ENCODE measurements around the gene CLDN5. TPM values are rescaled to one million over a fixed set of nuclear protein-coding genes. Genes with fewer than 3 reads are reported as not detected.
A peak's percentile ranks its signal among the peaks of the same experiment; 100 is the strongest.

The CLDN5 gene
- total RNA-seq, 1 donor from 2014 or later, result 213 TPM

GRCh38 chr22:19546680-19547079, 22.5 kb upstream of the CLDN5 start:
- Histone ChIP-seq H3K36me3 (no peaks in the 10 kb centered on the region), H3K4me1 (peaks cover 13% of the 10 kb centered on the region), H3K27ac (no peak overlapping the region), H3K9me3 (no peaks in the 10 kb centered on the region), H3K27me3 (ENCODE audit: low read depth) (no peaks in the 10 kb centered on the region), H3K4me3 (no peak overlapping the region)
- ATAC-seq, result no peak
- intact Hi-C loops (cut with DNase I), result no loop called here
- TF ChIP-seq CTCF (IDR thresholded peaks at IDR 0.05), result no peak
- no peak for DNase-seq

- no peaks in the 10 kb centered on the region for H3K36me3 ChIP-seq
- no peaks in the 10 kb centered on the region for H3K27me3 ChIP-seq (ENCODE audit: low read depth)
- H3K9me3 ChIP-seq, result no peaks in the 10 kb centered on the region
- intact Hi-C loops (cut with DNase I), result no loop called here
- ATAC-seq (no peak), DNase-seq (no peak)
- peaks cover 13% of the 10 kb centered on the region for H3K4me1 ChIP-seq
- H3K4me3 ChIP-seq, result no peak overlapping the region
- no peak for TF ChIP-seq CTCF (IDR thresholded peaks at IDR 0.05)
- no peak overlapping the region for H3K27ac ChIP-seq
Measured at GRCh38 chr22:19545935-19546207, 21.7 kb upstream of the CLDN5 start.

- Histone ChIP-seq H3K36me3 (no peaks in the 10 kb centered on the region), H3K9me3 (no peaks in the 10 kb centered on the region), H3K4me1 (peaks cover 13% of the 10 kb centered on the region), H3K27ac (peak overlapping the region; percentile 36), H3K4me3 (no peak overlapping the region), H3K27me3 (ENCODE audit: low read depth) (no peaks in the 10 kb centered on the region)
- no peak for TF ChIP-seq CTCF (IDR thresholded peaks at IDR 0.05)
- peak; percentile 56 for DNase-seq
- ATAC-seq, result peak; percentile 73 to 80
- intact Hi-C loops (cut with DNase I), result no loop called here
Measured at GRCh38 chr22:19543970-19544708, 19.9 kb upstream of the CLDN5 start.

- intact Hi-C loops (cut with DNase I), result no loop called here
- Histone ChIP-seq H3K4me3 (no peak overlapping the region), H3K27ac (no peak overlapping the region), H3K4me1 (peaks cover 13% of the 10 kb centered on the region), H3K9me3 (no peaks in the 10 kb centered on the region), H3K36me3 (no peaks in the 10 kb centered on the region), H3K27me3 (ENCODE audit: low read depth) (no peaks in the 10 kb centered on the region)
- no peak for TF ChIP-seq CTCF (IDR thresholded peaks at IDR 0.05)
- no peak for ATAC-seq
- no peak for DNase-seq
Measured at GRCh38 chr22:19540394-19540793, 16.2 kb upstream of the CLDN5 start.

- ATAC-seq (no peak), DNase-seq (no peak)
- TF ChIP-seq CTCF (IDR thresholded peaks at IDR 0.05), result no peak
- intact Hi-C loops (cut with DNase I), result no loop called here
- Histone ChIP-seq H3K4me3 (no peak overlapping the region), H3K27me3 (ENCODE audit: low read depth) (no peaks in the 10 kb centered on the region), H3K4me1 (no peaks in the 10 kb centered on the region), H3K27ac (no peak overlapping the region), H3K9me3 (no peaks in the 10 kb centered on the region), H3K36me3 (no peaks in the 10 kb centered on the region)
Measured at GRCh38 chr22:19537941-19538488, 13.8 kb upstream of the CLDN5 start.

Data from lower lobe of right lung (tissue), 2 donors.